Loucy (cell line): ENCODE data around the gene C1QTNF9B.
A peak's percentile ranks its signal among the peaks of the same experiment; 100 is the strongest.

Experiments
- H2AFZ ChIP-seq: fragments of 200-600 bp; sonication (generic); 2 replicates; pipeline ENCODE4 v1.6.0; 2016; ENCODE audit warnings: antibody characterized with exemption, mild to moderate bottlenecking, low read length, moderate library complexity
- H3F3A ChIP-seq: fragments of 200-600 bp; 2 replicates; pipeline ENCODE4 v1.6.0; 2016; ENCODE audit warnings: antibody characterized with exemption, low read depth, mild to moderate bottlenecking
- H3K27me3 ChIP-seq: fragments of 200-600 bp; sonication (generic); 2 replicates; pipeline ENCODE4 v1.6.1; 2014; ENCODE audit warnings: low read length, mild to moderate bottlenecking; ENCODE audit not compliant: insufficient read depth, poor library complexity, severe bottlenecking
- H3K36me3 ChIP-seq: fragments of 200-600 bp; sonication (generic); 2 replicates; pipeline ENCODE4 v1.6.1; 2016; ENCODE audit warnings: low read length; ENCODE audit not compliant: insufficient read depth
- H3K4me1 ChIP-seq: fragments of 200-600 bp; sonication (generic); 2 replicates; pipeline ENCODE4 v1.5.1; 2014; ENCODE audit warnings: low read length, mild to moderate bottlenecking; ENCODE audit not compliant: insufficient read depth, poor library complexity, severe bottlenecking
- H3K4me2 ChIP-seq: fragments of 200-600 bp; sonication (generic); 2 replicates; pipeline ENCODE4 v1.6.0; 2014; ENCODE audit warnings: antibody characterized with exemption, low read length, low read depth, mild to moderate bottlenecking; ENCODE audit not compliant: poor library complexity, severe bottlenecking
- H3K4me3 ChIP-seq: fragments of 200-600 bp; sonication (generic); 2 replicates; pipeline ENCODE4 v1.5.1; 2014; ENCODE audit warnings: low read length, mild to moderate bottlenecking, mixed read lengths; ENCODE audit not compliant: poor library complexity, severe bottlenecking
- H3K79me2 ChIP-seq: fragments of 200-600 bp; sonication (generic); 2 replicates; pipeline ENCODE4 v1.6.1; 2014; ENCODE audit warnings: low read length; ENCODE audit not compliant: insufficient read depth
- H3K9ac ChIP-seq: fragments of 200-600 bp; sonication (generic); 2 replicates; pipeline ENCODE4 v1.6.0; 2014; ENCODE audit warnings: mild to moderate bottlenecking, low read depth, low read length, moderate library complexity; ENCODE audit not compliant: poor library complexity, severe bottlenecking
- H3K9me2 ChIP-seq: fragments of 200-600 bp; sonication (generic); replicated peaks from 2 replicates; pipeline ENCODE4 v1.6.1; 2016; ENCODE audit warnings: low read depth, low read length, mixed read lengths
- H3K9me3 ChIP-seq: fragments of 200-600 bp; sonication (generic); 2 replicates; pipeline ENCODE4 v1.6.1; 2014; ENCODE audit warnings: mild to moderate bottlenecking, antibody characterized with exemption, low read length, low read depth; ENCODE audit not compliant: insufficient read depth
- H4K20me1 ChIP-seq: fragments of 200-600 bp; sonication (generic); 2 replicates; pipeline ENCODE4 v1.6.0; 2014; ENCODE audit warnings: antibody characterized with exemption, low read length, mild to moderate bottlenecking; ENCODE audit not compliant: insufficient read depth, poor library complexity, severe bottlenecking
- CTCF ChIP-seq: fragments of 200-600 bp; sonication (generic); conservative IDR thresholded peaks from 2 replicates; pipeline ENCODE4 v1.5.1; 2014; ENCODE audit warnings: mild to moderate bottlenecking, antibody characterized with exemption, low read length
- EZH2phosphoT487 ChIP-seq: fragments of 200-600 bp; IDR thresholded peaks from 2 replicates; pipeline ENCODE4 v1.6.1; 2018; ENCODE audit warnings: antibody characterized with exemption, mild to moderate bottlenecking, moderate library complexity, borderline replicate concordance

The C1QTNF9B gene

DNA sequence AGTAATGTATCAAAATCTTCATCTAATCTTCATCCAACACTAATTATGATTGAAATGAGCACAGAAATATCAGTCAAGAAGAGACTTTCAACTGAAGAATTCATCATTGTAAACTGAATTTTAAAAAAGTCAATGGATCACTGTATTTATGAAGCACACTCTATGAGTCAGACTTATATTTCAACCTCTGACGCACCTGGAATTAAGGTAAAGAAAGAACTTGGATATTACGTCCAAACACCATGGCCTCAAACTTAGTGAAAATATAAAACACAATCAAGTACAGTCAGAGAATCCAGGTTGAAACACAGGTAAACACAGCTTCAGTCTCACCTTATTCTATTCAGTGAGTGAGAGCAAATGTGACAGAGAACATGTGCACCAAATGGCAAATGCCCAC lies 47.6 kb downstream of the C1QTNF9B start:
- H4K20me1 ChIP-seq: no peaks in the 10 kb centered on the region
- H3K79me2 ChIP-seq: no peaks in the 10 kb centered on the region
- TF ChIP-seq CTCF (no peak), EZH2phosphoT487 (no peak)
- H3K9ac ChIP-seq: no peak overlapping the region
- H3K27me3 ChIP-seq: no peaks in the 10 kb centered on the region
- H3K9me3 ChIP-seq: no peaks in the 10 kb centered on the region
- peaks cover 61% of the 10 kb centered on the region for H3K4me1 ChIP-seq
- H3F3A ChIP-seq: no peaks in the 10 kb centered on the region; the same call in 1 of the 2 replicates
- no peak overlapping the region for H3K4me3 ChIP-seq
- no peaks in the 10 kb centered on the region for H3K9me2 ChIP-seq
- 0 out of 2 replicates have a peak overlapping the region, but pooled peaks have one; percentile 18 for H2AFZ ChIP-seq
- H3K36me3 ChIP-seq: no peaks in the 10 kb centered on the region
- H3K4me2 ChIP-seq: no peak overlapping the region

DNA sequence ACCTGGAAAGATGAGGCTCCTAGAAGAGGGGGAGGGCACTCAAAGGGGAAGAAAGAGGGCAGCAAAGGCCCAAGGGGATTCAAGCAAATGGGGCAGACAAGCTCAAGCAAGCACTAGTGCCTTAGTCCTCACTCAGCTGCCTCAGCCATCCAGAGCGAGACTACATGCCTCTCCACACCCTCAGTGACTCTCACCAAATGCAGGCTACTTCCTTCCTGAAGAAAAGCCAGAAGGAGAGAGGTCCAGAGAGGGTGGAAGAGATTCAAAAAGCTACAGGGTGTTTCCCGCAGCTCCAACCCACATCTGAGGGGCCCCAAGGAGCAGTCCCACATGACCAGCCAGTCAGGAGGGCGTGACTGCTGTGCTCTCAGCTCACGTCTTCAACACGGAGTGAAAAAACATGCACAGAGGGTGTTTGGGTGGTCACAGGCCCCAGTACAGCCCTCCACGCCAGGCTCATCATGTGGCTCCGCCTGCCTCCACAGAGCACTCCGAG lies 48.6 kb downstream of the C1QTNF9B start:
- TF ChIP-seq CTCF (no peak), EZH2phosphoT487 (no peak)
- Histone ChIP-seq H3K36me3 (no peaks in the 10 kb centered on the region), H2AFZ (peak overlapping the region; percentile 66), H3K9me3 (no peaks in the 10 kb centered on the region), H3K27me3 (no peaks in the 10 kb centered on the region), H3K4me1 (peaks cover 70% of the 10 kb centered on the region), H3K4me3 (peak overlapping the region; percentile 62), H3K79me2 (no peaks in the 10 kb centered on the region), H3K9ac (peak overlapping the region; percentile 65), H4K20me1 (no peaks in the 10 kb centered on the region), H3F3A (no peaks in the 10 kb centered on the region; the same call in 1 of the 2 replicates), H3K4me2 (peak overlapping the region; percentile 78), H3K9me2 (no peaks in the 10 kb centered on the region)

- Histone ChIP-seq H3K4me3 (peak overlapping the region; percentile 62), H3K36me3 (no peaks in the 10 kb centered on the region), H2AFZ (peak overlapping the region; percentile 66; the same call in 1 of the 2 replicates), H3K9me3 (no peaks in the 10 kb centered on the region), H3F3A (no peaks in the 10 kb centered on the region; the same call in 1 of the 2 replicates), H3K4me2 (peak overlapping the region; percentile 78), H3K4me1 (peaks cover 73% of the 10 kb centered on the region), H3K79me2 (no peaks in the 10 kb centered on the region), H3K9ac (peak overlapping the region; percentile 65), H3K27me3 (no peaks in the 10 kb centered on the region), H3K9me2 (no peaks in the 10 kb centered on the region), H4K20me1 (no peaks in the 10 kb centered on the region)
- no peak for TF ChIP-seq EZH2phosphoT487
- TF ChIP-seq CTCF: no peak
Observed at GRCh38 chr13:23848019-23848418, 49.3 kb downstream of the C1QTNF9B start.
